NCI-H2029 treated with DMSO at 0.1 percent for 48 hours (cell line): ENCODE results near the gene RBFOX2.
"Not testable (repeated sequence)": the region's sequence is repeated elsewhere in the genome, so short reads cannot be mapped to it uniquely, and the experiment has no call there.

ENCODE experiments used
- DNase-seq: peaks from one replicate; lab custom pipeline; 2025; lab: John Stamatoyannopoulos, UW

RBFOX2 gene

DNA sequence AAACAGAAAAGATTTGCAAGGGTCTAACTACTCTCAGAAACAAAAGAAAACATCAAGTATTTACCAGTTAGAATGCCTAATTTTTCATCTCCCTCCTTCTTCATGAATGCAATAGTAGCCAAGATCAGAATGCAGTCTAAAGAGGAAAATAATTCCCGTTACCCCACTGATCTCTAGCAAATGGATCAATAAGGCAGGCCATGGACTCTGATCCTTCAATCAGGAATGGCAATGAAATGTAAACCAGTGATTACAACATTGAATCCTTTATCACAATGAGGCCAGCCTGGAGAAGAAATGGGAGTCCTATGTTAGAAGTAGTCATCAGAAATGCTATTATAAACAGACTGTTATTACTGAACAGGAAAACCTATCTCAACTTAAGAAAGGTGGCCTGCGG, 204.4 kb downstream of the RBFOX2 start:
- no peak for DNase-seq

DNA sequence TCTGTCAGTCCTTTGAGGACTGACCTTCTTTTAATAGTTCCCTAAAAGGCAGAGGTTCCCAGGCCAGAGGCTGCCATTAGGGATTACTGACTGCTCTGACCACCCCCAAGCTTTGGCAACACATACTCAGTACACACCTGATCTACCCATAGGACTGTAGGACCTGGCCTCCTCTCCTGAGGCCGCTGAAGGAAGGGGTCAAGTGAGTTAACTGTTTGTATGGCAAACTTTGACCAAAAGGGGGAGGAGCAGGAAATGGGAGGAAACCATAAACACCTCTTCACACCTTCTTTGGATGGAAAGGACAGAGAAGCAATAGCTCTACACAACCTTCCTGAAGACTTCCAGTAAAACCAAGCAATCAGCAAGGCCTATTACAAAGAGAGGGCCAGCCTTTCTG, 207.0 kb downstream of the RBFOX2 start:
- no peak for DNase-seq

DNA sequence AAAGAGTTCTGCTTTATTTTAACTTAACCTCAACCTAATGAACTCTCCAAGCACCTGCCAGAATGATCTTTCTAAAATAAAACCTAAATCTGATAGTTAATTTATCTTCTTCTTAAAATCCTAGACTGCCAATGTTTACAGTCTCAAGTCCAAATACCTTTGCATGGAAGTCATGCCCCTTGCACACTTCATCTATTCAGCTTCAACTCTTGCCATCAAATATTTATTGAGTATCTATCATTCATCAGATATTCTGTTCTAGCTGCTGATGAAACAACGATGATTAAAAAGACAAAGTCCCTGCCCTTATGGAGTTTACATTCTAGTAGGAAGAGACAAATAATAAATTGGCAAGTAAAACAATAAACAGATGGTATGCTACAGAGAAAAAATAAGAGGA, 209.2 kb downstream of the RBFOX2 start:
- DNase-seq, result no peak

DNA sequence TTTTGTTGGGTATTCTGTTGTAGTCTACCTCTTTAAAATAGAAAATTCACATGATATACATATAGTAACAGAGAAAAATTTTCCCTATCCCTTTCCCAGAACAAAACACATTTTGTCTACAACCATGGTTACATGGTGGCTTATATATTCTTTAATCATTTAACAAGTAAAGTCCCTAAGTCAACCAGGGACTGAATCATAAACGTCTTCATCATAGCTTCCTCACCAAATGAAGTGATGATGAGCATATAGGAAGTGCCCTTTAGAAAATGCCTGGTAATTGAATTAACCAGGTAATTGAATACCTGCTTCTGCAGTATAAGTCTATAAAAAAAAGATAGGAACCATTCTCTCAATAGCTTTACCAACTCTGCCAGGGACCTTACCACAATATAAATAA, 209.7 kb downstream of the RBFOX2 start:
- DNase-seq, result no peak

DNA sequence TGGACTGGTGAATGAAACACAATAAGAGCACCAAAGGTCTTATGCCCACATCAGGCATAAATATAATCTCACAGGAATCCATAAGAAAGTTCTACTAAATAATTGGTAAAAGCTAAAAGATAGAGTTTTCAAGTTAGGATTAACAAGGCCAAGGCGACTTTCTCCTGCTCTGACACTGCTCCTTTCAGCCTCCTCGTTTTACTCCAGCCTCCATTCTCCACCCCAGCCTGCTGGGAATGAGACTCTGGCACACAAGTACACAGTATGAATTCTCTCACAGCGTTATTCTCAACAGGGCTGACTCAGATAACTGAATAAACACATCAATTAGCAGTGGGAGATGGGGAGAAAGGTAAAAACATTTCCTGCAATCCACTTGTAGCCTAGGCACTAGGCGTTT, 216.0 kb downstream of the RBFOX2 start:
- DNase-seq, result no peak

DNA sequence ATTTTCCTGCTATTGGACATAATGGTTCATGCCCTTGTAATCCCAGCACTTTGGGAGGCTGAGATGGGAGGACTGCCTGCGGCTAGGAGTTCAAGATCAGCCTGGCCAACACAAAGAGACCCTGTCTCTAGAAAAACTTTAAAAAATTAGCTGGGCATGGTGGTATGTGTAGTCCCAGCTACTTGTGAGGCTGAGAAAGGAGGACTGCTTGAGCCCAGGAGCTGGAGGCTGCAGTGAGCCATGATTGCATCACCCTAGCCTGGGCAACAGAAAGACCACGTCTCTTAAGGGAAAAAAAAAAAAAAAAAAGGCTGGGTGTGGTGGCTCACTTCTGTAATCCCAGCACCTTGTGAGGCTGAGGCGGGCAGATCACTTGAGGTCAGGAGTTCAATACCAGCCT, 217.0 kb downstream of the RBFOX2 start:
- no peak for DNase-seq

DNA sequence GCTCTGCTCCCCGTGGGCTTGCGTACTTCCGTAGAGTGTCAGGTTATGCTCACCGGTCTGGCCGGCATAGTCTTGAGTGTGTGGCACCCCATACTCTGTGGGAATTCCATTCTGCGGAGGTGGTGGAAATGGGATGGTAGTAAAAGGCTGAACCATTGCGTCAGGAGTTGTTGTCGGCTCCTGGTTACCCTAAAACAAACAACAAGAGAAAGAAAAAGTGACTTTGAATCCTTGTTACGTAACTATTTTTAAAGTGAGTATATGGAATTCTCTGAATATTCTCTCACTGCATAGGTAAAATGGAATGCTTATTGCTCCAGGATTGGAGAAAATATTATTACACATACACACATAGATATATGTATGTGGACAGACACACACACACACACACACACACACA, 218.8 kb downstream of the RBFOX2 start:
- no peak for DNase-seq

DNA sequence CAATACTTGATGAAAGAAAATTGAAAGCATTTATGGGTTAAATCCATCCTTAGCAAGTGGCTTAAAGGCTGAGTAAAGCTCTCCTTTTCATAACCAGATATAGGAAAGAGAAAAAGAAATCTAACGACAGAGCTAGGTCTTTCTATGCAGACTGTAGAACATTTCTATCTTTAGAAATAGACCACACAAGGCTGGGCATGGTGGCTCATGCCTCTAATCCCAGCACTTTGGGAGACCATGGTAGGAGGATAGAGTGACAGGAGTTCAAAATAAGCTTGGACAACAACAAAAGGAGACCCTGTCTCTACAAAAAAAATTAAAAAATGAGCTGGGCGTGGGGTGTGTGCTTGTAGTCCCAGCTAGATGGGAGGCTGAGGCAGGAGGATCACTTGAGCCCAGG, 220.2 kb downstream of the RBFOX2 start:
- DNase-seq, result no peak

DNA sequence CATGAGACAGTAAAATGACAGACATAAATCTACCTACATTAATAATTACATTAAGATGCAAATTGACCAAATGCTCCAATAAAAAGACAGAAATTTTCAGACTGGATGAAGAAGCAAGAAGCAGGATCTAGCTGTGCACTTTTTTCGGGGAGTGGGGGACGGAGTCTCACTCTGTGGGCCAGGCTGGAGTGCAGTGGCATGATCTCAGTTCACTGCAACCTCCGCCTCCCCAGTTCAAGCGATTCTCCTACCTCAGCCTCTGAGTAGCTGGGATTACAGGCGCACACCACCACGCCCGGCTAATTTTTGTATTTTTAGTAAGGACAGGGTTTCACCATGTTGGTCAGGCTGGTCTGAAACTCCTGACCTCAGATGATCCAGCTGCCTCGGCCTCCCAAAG, 222.0 kb downstream of the RBFOX2 start:
- DNase-seq, result not testable (repeated sequence)

DNA sequence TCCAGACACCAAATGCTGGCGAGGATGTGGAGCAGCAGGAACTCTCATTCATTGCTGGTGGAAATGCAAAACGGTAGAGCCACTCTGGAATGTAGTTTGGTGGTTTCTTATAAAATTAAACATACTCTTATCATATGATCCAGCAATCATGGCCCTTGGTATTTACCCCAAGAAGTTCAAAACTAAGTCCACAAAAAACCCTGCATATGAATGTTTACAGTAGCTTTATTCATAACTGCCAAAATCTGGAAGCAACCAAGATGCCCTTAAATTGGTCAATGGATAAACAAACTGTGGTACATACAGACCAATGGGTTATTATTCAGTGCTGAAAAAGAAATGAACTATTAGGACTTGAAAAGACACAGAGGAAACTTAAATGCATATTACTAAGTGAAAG, 223.2 kb downstream of the RBFOX2 start:
- no peak for DNase-seq

DNA sequence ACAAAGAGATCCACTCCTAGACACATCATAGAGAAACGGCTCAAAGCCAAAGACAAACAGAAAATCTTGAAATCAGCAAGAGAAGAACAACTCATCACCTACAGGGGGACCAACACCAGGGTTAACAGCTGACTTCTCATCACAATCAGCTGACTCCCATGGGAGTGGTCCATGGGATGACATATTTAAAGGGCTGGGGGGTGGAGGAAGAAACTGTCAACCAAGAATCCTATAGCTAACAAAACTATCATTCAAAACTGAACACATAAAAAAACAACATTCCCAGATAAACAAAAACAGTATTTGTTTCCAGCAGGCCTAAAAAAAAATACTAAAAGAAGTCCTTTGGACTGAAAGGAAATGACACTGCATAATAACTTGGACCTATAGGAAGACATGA, 224.2 kb downstream of the RBFOX2 start:
- DNase-seq, result no peak

DNA sequence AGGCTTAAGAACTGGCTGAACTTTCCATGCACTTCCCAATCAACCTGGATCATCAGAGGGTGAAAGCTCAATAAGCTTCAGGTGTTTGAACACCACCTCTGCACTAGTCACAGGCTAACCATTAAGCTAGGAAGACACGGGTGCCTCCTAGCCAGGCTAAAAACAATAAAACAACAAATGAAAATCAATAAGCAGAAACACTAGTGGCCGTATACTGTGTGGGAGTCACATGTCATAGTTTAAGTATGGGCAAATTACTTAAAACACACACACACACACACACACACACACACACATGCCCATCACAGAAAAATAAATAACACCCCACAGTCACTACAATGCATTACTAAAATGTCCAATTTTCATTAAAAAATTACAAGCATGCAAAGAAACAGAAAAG, 225.7 kb downstream of the RBFOX2 start:
- DNase-seq, result no peak

DNA sequence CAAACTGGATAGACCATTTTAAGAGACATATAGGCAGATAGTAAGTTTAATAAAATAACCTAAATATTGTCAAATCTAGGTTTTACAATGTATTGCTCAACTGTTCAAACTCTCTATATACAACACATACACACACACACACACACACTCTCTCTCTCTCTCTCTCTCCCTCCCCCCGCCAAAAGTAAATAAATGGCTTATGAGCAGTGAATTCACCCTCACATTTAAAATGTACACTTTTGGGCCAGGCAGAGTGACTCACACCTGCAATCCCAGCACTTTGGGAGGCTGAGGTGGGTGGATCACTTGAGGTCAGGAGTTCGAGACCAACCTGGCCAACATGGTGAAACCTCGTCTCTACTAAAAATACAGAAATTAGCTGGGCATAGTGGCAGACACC, 227.3 kb downstream of the RBFOX2 start:
- DNase-seq, result not testable (repeated sequence)

DNA sequence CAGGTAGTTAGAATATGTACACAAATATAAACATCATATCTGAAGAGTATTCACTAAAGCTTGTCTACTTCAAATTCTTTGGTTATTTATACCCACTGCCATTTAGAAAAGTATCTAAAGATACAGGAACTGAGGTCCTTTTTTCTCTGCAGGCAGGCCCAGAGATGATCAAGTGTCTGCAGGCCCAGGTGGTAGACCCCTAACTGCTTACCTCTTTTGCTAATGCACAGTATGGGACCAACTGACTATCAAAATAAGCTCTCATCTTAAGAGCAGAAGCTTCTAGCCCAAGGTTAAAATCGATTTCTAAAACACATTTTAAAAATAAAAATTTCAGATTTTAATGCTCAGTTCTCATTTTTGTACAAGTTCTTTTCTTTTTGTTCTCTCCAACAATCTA, 229.5 kb downstream of the RBFOX2 start:
- no peak for DNase-seq

DNA sequence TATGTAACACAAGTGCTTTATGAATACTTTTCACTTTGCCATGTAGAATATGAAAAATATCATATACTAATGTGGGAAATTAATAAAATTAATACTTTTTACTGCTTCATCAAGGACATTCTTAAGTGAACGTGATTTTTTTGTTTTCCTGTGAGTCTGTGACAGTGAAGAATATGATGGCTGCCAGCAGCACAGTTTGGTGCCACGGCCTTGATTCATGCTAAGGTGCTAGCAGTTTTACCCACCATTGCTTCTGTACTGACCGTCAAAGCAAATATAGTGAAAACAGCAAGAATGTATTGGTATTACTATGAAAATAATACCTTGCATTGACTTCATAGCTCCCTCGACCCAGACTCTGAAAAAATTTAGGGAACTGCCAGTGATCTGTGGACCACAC, 231.2 kb downstream of the RBFOX2 start:
- no peak for DNase-seq

DNA sequence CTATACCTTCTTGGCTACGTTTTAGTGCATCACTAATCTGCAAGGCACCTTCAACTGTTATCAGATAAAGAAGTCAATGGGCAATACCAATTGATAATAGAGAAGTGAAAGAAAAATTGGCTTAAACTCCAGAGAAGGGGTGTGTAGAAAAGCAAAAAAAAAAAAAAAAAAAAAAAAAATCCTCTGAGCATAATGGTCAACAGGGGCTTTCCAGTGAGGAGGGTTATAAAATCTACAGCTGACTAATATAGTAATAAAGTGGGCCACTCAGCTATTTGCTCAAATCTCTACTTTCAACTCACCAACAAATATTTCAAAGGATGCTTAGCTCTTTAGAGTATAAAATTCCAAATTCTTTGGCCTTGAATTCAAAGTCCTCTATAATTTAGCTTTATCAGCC, 233.1 kb downstream of the RBFOX2 start:
- DNase-seq, result no peak

DNA sequence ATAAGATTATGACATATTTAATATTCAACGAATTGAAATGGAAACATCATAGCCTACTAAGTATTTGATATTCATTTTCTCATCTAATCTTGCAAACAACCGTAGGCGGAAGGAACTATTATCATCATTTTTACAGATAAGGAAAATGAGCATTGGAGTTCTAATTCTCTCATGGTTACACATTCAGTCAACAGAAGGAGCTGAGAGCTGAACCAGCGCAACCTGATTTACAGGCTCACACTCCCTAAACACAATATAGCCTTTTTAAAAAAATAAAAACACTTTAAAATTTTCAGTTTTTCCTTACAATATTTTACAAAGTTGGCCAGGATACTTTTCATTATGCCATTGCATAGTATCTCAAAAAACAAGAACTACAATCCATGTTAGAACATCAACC, 236.1 kb downstream of the RBFOX2 start:
- DNase-seq, result no peak

DNA sequence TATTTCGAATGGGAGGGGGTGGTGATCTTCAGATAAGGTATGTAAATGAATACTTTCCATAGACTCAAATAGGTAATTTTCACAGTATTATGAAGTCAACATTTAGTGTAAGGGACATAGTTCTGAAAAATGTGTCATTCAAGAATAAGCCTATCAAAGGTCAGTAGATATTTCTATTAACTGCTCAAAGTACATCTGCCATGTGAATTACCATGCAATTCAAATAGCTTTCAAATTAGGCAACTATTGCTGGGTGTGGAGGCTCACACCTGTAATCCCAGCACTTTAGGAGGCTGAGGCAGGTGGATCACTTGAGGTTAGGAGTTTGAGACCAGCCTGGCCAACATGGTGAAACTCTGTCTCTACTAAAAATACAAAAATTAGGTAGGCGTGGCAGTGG, 236.8 kb downstream of the RBFOX2 start:
- not testable (repeated sequence) for DNase-seq

DNA sequence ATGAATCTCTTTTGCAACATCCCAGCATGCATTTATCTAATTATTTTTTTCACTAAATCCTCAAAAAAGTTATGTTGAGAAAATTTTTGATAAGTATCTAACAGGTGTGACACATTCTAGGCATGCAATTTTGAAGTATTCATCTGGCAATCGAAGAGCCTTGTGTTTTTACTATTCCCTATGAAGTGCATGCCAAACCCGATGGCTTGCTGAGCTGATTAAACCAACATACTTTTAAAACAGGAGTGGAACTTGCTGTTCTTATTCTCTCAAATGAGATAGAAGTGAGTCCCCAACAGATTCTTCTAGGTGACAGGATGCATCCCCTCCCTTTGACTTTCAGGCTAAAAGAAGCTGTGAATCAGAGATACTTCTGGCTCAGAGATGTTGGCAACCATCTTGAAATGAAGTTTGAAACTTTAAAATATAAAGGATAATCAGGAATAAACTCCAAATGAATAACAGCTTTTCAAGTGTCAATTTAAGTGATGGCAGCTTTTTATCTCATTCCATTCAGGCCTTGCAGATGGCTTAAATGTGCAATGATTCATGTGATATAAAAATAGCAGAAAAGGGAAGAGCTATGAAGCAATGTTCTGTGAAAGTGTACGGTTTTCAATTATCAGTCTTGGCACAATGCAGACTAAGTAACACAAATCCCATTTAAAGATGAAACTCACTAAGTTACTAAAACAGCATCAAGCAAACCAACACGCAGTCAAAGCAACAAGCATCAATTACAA, 243.3 kb downstream of the RBFOX2 start:
- no peak for DNase-seq

DNA sequence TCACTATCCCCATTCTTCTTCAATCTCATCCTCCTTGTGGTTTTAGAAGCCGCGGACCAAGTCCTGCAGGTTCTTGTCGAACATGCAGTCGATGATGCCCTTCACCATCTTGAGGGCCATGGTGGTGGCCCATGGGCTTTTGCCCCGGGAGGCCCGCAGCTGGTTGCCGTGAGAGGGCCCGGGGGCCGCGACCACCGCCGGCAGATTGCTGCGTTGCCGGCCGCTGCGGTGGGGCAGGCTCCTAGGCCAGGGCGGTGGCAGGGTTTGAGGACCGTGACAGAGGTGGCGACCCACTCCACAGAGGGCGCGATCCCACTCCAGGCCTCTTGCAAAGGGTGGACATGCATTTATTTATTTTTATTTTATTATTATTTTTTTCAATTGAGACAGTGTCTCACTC, 244.0 kb downstream of the RBFOX2 start:
- no peak for DNase-seq

DNA sequence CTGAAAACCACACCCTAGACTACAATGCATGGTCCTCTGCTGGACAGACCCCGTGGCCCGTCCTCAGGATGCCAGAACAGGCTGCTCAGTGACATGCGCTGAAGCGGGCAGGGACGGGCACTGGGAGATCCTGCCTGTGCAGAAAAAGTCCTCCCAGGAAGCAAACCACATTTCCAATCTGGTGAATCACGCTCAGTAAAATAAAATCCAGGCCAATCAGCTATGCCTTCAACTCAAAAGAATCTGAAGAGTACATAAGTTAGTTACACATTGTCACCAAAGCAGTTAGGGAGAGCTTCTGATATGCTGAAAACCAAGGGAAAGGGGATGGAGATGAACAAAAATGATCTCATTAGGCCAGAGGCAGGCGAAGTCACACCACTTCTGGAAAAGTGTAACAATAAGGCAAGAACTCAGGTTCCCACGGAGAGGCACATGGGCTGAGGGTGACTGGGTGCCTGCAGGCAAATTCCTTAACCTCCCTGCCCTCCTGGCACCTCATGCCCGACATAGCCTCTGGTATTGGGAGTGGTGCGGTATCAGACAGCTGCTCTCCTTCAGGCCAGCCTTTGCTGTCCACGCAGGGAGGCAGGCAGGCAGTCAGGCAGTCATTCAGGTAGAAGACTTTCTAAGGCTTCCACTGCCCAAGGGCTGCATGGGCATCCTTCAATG, 244.5 kb downstream of the RBFOX2 start:
- DNase-seq, result no peak

DNA sequence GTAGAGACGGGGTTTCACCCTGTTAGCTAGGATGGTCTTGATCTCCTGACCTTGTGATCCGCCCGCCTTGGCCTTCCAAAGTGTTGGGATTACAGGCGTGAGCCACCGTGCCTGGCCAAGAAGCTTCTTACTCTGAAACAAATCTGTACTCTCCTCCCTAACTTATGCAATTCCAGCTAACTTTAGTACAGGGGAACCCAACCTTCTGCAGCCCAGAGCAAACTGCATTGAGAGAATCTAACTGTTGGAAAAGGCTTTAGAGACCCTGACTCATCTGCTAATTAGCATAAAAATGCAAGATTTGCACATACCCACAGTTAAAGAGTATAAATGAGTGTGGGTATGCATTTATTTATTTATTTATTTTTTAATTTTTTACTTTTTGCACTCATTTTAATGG, 246.1 kb downstream of the RBFOX2 start:
- no peak for DNase-seq

DNA sequence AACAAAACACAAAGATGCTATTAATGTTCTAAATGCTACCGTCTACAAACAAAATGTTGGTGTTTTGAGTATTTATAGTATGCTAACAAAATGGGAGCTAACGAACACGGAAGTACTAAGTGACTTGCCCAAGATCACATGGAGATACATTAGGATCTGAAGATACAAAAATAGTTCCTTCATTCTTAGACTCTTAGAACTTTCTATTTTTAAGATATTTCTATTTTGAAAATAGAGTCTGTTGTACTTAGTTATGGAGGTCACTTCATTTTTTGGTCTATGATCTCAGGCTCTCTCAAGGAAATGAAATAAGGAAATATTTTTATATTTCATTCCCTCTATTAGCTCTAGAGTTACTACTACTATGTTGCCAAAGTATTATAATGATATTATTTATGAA, 246.7 kb downstream of the RBFOX2 start:
- DNase-seq, result no peak

DNA sequence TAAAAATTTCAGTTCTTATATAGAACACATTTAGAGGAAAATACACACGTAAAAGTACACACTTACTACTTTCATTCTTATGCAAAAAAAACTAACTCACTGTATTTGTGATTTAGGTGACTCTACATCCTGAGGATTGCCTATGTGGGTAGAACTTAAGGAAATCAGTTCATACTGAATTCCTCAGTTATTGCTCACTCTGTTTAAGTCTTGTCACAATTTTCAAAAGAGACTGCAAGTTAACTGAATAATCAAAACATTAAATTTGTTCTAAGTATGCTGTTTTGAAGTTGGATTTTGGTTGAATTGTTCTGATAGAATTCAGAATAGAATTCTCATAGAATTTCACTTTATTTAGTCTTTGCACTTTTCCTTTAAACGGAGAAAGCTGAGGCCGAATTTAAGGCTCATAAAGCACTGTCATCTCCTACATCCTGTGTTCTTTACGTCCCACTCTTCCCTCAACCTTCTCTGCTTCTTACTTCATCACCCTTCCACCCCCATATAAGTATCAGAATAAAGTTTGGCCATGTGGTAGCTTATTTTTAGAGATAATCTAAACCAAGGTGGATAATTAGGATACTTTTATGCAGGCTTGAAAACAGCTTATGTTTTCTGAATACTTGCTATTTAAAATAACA, 251.2 kb downstream of the RBFOX2 start:
- no peak for DNase-seq
